ENCODE results near the gene SNRNP25.
"Not testable (repeated sequence)": the region's sequence is repeated elsewhere in the genome, so short reads cannot be mapped to it uniquely, and the experiment has no call there.

SNRNP25 gene

DNA sequence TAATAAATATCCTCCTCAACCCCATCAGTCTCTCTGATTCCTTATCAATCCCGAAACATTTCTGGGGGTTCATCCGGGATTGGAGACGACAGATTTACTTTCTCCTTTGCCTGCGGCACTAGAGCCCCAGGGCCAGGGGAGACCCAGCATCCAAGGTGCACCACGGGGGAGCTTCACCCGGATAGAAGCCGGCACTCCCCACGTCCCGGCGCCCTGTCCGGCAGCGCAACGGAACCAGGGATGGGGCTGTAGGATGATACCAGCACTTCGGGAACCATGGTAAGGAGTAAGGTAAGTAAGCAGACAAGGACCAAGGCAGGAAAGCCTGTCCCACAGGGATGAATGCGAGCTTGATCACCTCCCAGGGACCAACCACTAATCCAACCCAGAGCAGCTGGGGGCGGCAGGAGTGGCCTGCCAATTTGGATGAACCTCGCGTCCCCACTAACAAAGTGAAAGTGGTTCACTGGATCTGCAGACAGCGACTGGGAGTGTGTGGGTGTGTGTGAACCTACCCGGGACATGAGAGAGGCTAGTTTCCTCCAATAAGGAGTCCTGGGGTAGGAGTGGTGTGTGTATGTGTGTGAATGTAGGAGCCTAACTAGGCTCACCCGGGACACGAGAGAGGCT lies 12.1 kb upstream of the SNRNP25 start:
- ATAC-seq, result no peak
- DNase-seq, result no peak

DNA sequence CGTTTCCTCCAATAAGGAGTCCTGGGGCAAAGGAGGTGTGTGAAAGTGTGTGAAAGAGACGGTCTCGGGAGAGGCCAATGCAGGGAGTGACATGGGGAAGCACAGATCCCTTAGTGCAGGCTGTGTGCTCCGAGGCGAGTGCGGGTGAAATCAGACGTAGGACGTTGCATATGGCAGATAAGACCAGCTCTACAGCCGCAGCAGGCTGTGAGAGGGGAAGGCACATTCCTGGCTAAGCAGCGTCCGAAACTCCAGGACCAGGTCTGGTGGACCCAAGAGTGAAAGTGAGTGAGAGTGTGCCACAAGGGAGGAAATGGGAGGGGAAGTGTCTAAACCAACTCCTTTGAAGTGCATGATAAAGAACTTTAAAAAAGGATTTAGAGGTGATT lies 11.6 kb upstream of the SNRNP25 start:
- DNase-seq, result no peak
- no peak for ATAC-seq

DNA sequence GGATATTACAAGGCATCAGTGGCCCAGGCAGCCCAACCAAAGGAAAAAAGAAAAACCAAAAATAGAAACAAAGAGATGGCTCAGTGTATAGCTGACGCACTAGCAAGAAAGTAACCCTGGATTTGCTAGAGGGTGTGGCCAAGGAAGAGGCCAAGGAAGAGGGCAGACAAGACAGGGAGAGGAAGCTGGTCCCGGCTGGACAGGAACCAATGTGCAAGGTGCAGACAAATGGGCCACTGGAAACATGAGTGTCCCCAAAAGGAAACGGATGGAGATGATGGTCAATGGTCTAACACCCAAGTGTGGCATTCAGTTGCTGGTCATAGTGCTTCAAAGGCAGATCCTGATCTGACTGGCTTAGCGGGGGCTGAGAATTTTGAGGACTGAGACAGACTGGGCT lies 10.9 kb upstream of the SNRNP25 start:
- DNase-seq, result no peak
- no peak for ATAC-seq

DNA sequence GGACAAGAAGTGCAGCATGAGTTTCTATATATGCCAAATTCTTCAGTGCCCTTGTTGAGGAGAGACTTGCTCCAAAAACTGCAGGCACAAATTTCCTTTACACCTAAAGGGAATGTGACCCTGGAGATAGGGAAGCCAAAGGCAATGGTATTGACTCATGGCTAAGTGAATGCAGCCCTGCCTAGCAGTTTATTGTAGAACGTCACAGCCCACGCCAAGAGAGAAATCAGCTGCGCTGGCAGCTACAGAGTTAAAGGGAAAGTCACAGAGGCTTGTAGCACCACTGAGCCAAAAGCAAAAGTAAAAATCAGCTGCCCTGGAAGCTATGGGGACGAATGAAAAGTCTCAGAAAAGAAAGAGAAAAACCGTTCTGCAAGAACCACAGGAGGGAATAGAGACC lies 10.3 kb upstream of the SNRNP25 start:
- no peak for ATAC-seq
- DNase-seq, result no peak

DNA sequence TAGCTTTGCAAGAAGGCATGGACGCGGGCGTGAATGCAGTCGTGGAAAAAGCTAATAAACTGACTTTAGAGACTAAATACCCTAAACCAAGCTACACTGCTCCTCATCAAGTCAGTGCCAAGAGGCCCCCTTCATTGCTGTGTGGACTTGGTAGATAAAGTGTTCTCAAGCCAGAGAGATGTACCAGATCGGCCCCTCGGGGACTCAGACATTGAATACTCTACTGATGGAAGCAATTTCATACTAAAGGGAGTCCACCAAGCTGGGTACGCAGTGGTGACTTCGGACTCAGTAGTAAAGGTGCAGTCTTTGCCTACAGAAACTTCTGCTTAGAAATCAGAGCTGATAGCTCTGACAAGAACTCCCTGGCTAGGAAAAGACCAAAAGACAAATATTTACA lies 9.0 kb upstream of the SNRNP25 start:
- DNase-seq (no peak), ATAC-seq (no peak)

DNA sequence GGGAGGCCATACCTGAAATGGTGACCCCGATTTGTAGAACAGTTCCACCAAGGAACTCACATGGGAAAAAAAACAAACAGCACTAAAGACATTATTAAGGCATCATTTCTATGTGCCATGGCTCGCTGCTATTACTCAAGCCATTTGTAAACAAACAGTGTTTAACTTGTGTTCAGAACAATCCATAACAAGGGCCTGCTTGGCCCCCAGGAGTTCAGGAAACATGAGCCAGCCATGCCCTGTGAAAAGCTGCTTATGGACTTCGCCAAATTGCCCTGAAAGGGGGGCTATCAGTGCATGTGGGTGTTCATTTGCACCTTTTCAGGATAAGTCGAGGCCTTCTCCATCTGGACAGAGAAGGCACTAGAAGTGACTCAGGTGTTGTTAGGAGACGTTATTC lies 8.2 kb upstream of the SNRNP25 start:
- no peak for DNase-seq
- ATAC-seq, result no peak

DNA sequence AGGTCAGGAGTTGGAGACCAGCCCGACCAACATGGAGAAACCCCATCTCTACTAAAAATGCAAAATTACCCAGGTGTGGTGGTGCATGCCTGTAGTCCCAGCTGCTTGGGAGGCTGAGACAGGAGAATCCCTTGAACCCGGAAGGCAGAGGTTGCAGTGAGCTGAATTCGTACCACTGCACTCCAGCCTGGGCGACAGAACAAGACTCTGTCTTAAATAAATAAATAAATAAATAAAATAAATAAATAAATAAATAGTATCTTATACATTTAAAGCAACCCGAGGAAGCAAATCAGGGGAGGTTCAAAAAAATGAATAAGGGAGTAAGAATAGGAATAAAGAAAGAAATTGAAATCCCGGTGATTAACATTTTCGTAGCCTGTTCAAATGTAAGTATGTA lies 7.1 kb upstream of the SNRNP25 start:
- not testable (repeated sequence) for DNase-seq, ATAC-seq

DNA sequence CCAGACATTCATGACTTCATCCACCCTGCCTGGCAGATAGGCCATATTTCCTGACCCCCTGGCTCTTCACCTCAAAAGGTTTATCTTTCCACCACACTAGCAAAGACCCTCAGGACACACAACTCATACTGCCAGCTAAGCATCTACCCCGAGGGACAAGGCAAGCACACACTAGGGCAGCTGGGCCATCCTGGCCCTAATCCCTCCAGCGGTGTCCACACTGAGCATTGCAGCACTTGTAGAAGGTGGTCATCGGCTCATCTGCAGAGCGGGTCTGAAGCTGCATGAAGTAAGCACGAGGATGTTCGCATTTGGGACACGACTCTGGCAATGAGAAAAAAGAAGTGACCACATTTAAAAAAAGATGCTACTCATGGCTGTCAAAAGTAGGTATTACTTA lies 6.4 kb upstream of the SNRNP25 start:
- ATAC-seq, result no peak
- DNase-seq, result no peak

DNA sequence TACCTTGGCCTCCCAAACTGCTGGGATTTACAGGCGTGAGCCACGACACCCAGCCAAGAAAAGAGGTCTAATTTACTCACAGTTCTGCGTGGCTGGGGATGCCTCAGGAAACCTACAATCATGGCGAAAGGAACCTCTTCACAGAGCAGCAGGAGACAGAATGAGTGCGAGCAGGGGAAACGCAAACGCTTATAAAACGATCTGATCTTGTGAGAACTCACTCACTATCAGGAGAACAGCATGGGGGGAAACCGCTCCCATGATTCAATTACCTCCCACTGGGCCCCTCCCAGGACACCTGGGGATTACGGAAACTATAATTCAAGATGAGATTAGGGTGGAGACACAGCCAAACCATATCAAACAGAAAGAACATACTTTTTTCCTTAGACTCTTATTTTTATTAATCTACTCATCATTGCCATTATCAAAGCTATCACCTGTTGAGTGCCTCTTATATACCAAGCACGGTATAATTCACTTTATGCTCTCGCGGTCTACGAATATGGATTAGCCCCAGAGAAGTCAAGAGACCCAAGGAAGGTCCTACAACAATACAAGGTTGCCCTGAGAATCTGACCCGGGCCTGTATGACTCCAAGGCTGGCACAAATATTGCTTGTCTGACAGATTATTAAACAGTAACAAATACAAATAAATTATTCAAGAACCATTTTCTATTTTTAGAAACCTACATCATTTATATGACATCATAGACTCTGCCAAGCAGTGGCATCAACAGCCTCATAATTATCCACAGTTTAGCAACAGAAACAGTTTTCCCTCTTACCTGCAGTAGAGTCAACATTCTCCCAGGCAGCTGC lies 2.6 kb upstream of the SNRNP25 start:
- DNase-seq (no peak), ATAC-seq (no peak)

DNA sequence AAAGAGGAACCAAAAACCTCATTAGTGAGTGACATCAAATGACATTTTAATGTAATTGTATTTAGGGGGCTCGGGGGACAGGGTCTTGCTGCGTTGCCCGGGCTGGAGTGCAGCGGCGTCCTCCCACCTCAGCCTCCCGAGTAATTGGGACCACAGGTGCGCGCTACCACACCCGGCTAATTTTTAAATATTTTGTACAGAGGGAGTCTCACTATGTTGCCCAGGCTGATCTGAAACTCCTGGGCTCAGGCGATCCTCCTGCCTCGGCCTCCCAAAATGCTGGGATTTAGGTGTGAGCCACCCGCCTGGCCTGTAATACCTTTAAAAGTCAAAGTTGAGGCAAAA lies 581 bp downstream of the SNRNP25 start:
- DNase-seq, result no peak
- ATAC-seq, result no peak

DNA sequence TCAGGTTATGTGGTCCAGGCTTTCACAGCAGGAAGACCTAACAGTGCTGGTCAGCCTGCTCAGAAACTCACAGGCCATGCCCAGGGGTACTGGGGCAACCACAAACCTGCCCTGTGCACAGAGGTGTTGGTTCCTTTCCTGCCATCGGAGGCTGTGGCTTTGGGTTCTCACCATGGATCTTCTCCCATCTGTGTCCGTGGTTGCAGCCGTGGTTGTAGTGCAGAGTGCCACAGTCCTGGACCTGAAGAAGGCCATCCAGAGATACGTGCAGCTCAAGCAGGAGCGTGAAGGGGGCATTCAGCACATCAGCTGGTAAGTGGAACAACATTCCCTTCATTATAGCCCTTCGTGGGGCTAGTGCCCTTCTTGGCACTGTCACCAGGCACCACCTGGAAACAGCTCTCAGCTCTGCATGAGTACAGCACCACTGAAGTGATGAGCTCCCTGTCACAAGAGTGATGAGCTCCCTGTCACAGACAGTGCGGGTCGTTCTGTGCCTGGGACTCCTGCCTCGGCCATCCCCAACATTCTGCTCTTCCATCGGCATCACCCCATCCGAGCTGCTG lies 2.0 kb downstream of the SNRNP25 start:
- no peak for ATAC-seq
- no peak for DNase-seq

DNA sequence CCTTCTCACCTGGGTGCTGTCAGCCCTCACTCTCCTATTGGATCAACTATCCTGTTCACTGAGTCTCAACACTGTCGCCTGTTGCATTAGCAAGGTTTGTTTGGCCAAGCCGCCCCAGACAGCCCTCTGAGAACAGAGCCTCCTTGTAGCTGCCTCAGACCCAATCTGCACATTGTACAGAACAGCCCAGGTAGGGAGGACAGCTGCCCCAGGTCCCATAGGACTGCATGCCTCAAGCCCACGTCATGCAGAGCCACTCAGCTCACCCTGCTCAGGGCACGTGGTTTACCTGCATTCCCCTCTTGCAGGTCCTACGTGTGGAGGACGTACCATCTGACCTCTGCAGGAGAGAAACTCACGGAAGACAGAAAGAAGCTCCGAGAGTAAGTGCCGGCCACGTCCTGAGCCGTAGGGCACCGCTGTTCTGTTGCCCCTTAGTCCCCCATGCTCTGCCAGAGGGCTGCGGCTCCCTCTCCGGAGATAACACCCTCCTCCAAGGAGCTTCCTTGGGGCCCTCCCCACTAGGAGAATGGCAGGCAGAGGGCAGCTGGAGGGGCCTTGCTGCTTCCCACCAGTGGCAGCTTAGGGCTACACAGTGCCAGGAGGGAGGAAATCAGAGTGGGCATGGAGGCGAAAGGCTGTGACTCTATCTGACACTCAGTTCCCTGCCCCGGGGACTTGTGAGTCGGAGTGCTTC lies 2.8 kb downstream of the SNRNP25 start:
- no peak for DNase-seq
- ATAC-seq, result no peak

DNA sequence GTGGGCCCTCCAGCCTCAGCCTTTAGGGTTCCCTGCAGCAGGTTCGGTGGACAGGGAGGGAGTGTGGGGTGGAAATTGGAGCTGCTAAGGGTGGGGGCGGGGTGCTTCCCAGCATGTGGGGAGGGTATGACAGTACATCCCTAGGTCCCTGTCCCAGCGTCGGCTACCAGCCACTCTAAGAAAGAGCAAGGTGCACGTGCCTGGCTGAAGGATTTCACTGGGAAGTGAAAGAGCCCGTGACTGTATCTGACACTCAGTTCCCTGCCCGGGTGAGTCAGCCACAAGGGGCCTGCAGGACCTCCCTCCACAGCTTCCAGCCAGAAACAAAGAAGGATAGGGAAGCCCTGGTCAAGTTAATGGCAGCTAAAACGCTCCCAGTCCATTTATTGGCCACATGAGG lies 4.1 kb downstream of the SNRNP25 start:
- DNase-seq (no peak), ATAC-seq (no peak)

DNA sequence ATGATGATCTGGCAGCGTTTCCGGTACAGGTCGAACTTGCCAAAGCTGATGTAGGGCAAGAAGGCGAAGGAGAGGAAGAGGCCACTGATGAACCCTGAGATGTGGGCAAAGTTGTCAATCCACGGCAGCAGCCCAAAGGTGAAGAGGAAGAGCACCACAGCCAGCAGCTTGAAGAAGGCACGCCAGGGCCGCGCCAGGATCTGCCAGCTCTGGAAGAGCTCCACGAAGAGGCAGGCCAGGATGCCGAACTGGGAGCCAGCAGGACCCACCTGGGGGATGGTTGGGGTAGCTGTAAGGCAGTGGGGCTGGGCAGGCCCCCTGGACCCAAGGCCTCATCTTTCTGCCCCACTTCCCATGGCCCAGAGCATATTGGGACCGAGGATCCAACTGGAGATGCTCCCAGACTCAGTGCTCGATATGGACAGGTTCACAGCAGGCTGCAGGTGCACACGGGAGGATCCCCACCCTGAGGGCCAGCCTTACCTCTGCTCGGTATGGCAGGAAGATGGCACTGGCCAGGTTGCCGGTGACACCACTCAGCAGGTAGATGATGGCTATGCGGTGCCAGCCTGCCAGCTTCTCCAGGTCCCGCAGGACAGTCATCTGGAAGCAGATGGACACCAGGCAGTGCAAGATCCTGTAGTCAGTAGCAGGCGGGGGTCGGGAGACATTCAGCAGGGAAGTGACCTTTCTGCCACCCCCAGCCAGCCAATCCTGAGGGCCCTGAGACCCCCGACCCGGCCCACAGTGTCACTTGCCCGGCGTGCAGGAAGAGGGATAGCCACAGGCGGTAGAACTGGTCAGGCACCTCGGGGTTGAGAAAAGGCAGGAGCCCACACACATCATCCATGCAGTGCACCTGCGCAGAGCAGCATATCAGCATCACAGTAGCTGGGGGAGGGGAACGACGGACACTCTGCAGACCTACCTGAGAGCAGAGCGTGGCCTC lies 5.1 kb downstream of the SNRNP25 start:
- no peak for ATAC-seq

DNA sequence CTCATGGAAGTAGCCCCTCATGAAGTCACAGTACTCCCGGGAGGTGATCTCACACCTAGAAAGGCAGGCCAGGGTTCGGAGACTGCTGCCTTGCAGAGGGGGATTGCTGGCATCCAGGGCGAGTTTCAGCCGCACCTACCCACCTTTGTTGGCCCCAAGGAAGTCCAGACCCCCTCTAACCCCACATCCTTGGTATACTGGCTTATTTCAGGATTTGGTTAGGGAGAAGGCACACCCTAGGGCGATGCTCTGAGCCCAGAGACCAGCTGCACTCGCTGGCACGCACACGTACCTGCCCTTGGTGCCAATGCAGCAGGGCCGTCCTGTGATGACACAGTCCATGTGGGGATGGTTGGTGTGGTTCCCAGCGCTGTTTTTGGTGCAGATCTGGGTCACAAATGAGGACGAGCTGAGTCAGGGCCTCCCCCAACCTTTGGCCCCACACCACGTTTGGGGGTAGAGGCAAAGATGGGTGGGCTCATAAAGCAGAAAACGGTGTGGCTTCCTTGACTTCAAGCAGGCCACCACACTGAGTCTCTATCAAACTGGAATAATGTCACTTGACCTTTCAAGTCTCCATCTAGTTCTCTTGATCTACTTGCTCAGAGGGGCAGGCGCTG lies 5.9 kb downstream of the SNRNP25 start:
- DNase-seq (no peak), ATAC-seq (no peak)

More for the DNA sequence above, 5.1 kb downstream of the SNRNP25 start:
- DNase-seq, result no peak

DNA sequence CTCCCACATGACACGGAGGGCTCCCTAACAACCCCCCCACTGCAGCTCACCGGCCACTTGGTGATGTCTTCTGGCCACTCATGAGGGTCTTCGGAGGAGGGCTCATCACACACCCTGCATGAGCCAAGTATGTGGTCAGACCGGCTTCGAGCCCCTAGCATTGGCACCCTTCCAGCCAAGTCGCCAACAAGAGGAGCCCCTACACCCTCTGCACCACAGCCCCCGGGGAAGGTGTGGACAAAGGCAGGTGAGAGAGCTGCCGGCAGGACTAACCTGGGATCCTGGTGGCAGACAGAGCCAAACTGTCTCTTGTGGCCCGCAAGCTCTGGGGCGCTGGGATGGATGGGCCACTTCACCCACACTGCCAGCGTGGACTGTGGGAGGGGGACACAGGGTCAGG lies 6.5 kb downstream of the SNRNP25 start:
- DNase-seq (no peak), ATAC-seq (no peak)

DNA sequence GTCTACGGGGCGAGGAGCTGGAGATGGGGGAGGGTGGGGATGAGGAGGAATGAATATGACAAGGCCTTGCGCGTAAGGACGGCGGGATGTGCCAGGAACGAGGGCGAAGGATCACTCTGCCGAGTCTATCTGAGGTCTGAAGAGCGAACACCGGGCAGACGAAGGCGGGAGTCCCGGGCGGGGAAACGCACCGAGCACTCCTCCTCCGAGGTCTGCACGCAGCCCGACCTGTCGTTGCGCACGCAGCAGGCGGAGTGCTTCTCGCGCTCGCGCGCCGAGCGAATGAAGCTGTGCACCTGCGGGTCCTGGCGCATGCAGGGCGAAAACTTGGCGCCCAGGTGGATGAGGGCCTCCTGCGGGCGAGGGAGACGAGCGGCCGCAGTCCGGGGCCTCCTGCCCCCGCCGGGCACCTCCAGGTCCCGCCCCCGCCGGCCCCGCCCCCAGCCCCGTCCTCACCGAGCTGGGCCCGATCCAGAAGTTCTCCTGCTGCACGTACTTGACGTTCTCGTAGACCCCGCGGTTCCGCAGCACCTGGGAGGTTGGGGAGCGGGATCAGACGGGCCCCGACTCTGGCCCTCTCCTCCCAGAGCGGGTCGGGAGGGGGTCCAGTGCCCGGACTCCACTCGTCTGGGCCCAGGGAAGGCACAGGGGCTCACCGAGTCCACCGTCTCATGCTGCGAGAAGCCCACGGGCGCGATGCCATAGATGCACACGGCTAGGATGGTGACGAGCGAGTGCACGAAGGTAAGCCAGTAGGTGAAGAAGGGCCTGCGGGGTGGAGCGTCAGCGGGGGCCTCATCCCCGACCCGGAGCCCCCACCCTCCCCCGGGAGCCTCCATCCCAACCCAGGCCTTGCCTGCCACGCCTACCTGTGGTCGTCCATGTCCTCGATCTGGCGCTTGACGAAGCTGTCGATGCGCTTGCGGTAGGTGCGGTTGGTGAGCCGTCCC lies 7.6 kb downstream of the SNRNP25 start:
- DNase-seq (no peak), ATAC-seq (no peak)

DNA sequence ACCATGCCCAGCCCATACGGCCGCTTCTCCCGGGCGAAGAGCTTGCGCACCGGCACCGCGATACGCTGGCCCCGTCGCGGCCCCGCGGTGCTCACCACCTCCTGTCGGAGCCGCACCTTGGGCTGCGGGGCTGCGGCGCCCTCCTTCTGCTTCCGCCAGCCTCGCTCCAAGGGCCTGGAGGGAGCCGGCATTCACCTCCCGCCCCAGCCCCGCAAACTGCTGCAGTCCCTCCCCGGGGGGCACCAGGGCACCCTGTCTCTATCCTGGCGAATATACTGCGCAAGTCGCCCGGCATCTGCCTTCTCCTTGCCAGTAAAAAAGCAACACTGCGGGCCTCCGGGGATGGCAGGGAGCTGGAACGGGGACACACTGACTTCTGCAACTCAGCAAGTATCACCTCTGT lies 8.3 kb downstream of the SNRNP25 start:
- ATAC-seq, result no peak
- DNase-seq, result no peak

DNA sequence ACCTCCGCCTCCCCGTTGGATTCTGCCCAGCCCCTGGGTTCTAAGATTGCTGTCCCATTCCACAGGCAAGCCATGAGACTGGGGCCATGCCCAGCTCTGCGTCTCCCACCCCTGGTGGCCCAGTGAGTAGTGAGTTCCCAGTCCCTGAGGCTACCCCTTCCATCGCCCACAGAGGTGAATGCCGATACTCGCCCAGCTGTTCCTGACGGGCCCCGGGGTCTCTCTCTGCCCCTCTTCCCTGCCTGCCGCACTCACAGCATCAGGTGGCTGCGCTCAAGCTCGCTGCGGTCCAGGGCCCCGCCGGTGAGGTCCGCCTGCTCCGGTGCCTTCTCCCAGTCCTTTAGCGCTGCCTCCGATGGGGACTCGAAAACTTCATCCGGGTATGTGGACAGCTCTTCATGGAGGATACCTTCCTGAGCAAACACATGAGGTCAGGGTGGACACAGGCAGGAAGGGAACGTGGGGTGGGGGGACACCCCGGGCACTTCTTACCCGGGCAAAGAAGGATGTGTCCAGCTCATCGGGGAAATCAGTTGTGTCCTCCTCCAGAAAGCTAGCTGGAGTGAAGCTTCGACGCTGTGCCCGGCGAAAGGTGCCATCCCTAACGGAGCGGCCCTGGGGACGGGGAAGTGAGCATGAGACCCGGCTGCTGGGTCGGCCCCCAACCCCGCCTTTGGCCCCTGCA lies 8.8 kb downstream of the SNRNP25 start:
- ATAC-seq (no peak), DNase-seq (no peak)

DNA sequence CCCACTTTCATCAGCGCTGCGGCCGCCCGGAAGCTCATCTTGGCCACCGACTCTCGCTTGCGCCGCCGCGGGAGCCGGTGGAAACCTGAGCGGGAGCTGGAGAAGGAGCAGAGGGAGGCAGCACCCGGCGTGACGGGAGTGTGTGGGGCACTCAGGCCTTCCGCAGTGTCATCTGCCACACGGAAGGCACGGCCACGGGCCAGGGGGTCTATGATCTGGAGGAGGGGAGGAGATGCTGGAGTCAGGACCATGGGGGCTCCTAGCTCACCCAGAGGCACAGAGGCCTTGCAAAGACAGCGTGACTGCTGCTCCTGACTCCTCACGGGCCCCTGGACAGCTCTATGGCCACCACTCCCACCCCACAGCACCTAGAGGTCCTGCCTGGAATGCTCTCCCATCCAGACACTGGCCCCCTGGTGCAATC lies 9.4 kb downstream of the SNRNP25 start:
- no peak for DNase-seq

More for the DNA sequence above, 9.4 kb downstream of the SNRNP25 start:
- no peak for ATAC-seq

Data from stimulated activated naive CD8-positive, alpha-beta T cell treated with anti-CD3 and anti-CD28 coated beads, Interleukin-15, Interleukin-2, amounts not matched to agents 100 U/mL and 50 U/mL, for 24 hours (primary cell).